Measurements from ENCODE around the gene SLC26A9.

The SLC26A9 gene, protein sequence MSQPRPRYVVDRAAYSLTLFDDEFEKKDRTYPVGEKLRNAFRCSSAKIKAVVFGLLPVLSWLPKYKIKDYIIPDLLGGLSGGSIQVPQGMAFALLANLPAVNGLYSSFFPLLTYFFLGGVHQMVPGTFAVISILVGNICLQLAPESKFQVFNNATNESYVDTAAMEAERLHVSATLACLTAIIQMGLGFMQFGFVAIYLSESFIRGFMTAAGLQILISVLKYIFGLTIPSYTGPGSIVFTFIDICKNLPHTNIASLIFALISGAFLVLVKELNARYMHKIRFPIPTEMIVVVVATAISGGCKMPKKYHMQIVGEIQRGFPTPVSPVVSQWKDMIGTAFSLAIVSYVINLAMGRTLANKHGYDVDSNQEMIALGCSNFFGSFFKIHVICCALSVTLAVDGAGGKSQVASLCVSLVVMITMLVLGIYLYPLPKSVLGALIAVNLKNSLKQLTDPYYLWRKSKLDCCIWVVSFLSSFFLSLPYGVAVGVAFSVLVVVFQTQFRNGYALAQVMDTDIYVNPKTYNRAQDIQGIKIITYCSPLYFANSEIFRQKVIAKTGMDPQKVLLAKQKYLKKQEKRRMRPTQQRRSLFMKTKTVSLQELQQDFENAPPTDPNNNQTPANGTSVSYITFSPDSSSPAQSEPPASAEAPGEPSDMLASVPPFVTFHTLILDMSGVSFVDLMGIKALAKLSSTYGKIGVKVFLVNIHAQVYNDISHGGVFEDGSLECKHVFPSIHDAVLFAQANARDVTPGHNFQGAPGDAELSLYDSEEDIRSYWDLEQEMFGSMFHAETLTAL

DNA sequence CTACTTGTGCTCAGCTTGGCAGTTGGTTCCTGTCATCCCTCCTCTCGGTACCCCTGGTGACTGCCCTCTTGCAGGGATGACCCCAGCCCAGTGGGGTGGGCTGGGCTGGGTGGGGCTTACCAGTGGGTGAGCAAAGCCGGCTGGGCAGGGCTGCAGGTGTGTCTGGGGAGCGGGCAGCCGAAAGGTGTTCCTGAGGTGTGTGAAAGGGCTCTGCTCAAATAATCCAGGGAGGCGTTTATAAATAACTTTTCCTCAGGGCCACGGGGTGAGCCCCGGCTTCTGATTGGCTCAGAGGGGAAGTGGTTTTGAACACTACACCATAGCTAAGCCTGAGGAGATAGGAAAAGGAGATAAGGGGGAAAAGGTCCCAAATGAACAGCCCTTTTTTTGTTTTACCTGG, at the start of gene SLC26A9:
Gene SLC26A9, minus strand, starts transcription at position 212 of the 400 bp plus-strand sequence. CDS start 7,636 bp downstream, outside the sequence.
- no peak for DNase-seq (ENCODE audit: low read depth in 2 of 2)

DNA sequence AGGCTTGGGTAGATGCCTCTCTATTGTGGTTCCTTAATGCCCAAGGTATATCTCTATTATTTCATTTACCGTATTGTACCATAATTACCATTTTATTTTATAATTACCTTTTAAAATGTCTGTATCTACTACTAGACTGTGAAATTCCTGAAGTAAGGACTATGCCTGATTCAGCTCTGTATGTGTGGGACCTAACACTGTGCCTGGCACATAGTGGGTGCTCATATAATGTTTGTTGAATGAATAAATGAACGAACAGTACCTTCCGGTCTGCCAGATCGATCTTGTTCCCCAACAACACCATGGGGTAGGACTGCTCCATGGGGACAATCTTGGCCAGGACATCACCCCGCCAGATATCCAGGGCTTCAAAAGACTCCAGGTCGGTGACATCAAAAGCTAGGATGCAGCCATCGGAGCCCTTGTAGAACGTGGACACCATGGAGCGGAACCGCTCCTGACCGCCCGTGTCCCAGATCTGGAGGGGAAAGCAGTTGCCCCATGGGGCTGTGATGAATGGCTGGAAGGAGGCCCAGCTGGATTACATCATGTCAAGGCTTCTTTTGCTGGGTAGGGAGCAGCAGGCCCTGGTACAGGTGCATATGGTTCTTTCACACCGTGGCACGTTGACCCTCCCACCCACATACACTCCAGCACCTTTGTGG, 49.1 kb upstream of the SLC26A9 start:
- no peak for DNase-seq (ENCODE audit: low read depth in 2 of 2)

DNA sequence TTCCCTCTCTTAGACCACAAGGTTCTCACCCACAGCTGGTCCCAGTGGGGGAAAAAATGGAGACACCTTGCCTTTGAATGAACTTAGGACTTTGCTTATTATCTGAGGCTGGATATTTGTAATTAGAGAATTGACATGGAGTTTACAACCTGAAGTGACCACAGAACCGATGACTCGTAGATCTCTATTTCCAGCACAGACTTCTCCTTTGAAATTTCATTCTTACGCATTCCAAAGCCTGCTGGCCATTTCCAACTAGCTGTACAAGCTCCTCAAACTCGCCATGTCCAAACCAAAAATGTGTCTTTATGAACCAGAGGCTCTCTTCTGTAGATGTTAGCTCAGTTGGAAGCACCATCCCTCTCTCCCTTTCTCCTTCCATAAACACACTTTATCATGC, 48.0 kb upstream of the SLC26A9 start:
- DNase-seq (ENCODE audit: low read depth in 2 of 2), result peak in 1 of 2 experiments; percentile 27

DNA sequence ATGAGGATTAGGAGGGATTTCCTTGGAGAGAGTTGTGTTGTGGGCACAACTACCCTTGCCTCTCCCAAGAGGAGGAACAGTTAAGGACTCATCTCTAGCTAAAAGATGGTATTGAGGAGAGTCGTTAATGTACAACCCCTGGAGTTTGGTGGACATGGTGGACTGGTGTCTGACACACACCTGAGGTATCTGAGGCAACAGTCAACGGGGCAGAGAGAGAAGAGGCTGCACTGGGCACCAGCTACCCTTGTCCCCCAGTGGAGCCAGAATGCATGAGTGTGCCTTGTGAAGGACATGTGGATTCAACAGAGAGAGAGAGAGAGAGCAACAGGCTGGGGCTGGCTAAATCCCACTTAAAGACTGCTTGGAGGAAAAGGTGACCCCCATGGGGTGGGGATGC, 47.0 kb upstream of the SLC26A9 start:
- DNase-seq (ENCODE audit: low read depth in 2 of 2), result no peak

DNA sequence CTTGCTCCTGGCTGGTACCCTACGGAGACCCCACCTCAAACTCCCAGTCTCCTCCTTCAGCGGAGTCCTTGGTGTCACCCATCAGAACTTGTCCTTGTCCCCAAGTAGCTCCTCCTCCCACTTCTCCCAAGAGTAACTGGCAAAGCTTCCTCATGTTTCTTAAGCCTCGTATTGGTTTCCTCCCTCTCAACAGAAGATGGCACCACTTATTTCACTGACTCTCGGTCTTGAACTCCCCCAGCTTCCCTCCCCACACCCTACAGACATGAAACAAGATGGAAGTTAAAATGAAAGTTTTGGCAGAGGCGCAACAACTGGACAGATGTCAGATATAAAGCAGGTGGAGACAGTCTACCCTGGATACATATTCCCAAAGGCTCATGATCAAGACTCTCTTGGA, 46.5 kb upstream of the SLC26A9 start:
- no peak for DNase-seq (ENCODE audit: low read depth in 2 of 2)

DNA sequence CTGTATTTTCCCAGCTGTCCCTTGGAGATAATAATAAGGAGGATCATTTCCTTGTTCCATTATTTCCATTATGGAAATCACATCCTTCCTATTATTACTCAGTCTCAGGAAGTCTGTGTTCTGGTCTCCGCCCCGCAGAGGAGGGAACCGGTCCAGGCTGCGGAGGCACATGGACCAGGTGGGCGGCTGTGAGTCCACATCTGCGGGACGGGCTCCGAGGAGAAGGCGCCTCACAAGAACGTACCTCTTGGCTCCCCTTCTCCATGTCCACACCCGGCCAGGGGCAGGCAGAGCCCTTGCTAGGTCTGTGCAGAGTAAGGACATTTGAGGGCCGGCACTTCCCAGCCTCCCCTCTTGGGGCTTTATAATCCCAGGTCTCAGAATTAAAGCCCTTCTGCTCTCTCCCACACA, 45.3 kb upstream of the SLC26A9 start:
- no peak for DNase-seq (ENCODE audit: low read depth in 2 of 2)

DNA sequence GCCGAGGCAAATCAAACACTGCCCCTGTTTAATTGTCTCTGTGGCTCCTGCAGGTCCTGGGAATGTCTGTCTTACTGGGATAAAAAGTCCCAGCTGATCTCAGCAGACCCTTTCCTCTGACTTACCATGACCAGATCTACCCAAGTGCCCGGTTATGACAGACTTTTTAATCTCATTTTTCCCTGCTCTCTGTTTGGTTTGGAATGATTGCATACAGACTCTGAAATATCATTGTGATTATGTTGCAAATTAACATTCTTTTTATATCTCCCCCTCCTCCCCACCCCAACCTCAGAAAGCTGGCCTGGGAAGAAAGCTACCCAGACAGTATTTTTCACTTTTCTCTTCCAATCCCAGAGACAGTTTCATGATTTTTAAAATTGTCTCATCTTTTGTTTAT, 43.6 kb upstream of the SLC26A9 start:
- no peak for DNase-seq (ENCODE audit: low read depth in 2 of 2)

DNA sequence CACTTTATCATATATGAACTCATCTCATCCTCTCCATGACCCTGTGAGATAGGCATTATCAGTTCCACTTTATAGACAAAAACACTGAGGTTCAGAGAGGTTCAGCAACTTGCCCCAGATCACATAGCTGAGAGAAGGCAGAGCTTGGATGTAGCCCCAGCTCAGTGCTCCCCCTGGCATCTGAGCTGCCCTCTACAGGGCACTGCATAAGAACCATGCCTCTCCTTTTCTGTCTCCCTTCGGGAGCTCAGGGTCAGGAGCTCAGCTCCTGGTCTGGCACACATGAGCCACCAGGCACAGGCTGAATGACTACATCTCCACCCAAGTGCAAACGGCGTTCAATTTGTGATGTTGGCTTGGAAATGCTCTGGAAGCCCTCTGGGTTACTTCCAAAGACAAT, 43.0 kb upstream of the SLC26A9 start:
- no peak for DNase-seq (ENCODE audit: low read depth in 2 of 2)

DNA sequence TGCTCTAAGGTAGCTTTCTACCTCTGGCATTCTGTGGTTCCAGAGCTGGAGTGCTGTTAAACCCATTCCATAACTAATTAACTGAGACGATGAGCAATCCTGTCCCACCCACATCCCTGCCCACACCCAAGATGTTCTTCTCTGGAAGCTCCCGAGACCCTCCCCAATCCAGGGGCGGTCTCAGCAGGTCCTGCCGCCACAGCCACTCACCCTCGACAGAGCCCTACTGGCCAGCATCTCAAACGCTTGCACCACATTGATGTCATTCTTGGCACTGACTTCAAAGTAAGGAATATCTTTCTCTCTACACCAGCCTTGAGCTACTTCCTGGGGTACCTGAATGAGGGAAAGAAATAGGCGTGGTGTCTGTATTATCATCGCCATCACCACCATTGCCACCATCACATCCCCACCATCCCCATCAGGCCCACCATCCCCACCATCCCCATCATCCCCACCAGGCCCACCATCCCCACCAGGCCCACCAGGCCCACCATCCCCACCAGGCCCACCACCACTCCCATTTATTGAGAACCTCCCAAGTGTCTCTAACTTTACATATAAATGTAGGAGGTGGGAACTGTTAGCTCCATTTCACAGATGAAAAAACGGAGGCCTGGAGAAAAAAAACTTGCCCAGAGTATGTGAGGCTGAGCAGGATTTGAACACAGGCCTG, 42.2 kb upstream of the SLC26A9 start:
- DNase-seq (ENCODE audit: low read depth in 2 of 2), result no peak

DNA sequence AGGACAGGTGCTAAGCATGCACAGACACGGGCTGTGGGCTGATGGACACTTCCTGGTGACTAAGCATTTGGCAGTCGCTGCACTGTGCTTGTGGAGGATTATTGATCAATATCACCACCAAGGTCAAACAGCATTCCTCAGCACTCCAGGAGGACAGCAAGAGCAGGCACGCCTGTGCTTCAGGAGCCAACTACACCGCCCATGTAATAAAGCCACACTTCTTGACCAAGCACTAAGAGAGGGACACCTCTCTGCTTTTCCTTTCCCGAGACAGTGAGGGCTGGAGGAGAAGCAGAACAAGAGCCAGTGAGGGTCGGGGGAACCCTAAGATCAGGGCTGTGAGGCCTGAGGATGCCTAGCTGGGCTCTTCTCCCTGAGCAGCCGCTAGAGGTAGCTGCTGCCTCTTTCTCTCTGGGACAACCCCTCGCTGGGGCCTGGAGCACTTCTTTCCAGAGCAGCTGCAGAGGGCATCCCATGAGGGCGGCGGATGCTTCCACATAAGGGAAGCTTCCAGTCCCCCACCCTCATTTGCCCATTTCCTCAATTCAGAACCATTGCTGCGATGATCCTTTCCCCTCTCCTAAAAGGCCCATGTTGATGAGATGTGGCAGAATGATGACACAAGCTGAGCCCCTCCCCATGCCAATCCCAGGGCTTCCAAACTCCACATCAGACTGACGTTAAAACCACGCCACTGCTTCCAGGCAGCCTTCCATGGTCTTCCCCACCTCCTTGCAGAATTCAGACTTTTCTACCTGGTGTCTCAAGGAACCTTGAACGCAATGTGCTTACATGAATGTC, 40.9 kb upstream of the SLC26A9 start:
- peak in 1 of 2 experiments; percentile 33 for DNase-seq (ENCODE audit: low read depth in 2 of 2)

DNA sequence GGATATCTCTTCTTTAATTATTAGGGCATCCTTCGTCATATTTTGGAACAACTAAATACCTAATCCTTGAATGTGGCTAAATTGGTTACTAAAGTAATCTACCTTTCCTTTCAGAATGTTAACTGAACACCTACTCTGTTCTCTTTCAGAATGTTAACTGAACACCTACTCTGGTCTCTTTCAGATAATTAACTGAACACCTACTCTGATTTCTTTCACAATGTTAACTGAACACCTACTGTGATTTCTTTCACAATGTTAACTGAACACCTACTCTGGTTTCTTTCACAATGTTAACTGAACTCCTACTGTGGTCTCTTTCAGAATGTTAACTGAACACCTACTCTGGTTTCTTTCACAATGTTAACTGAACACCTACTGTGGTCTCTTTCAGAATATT, 38.0 kb upstream of the SLC26A9 start:
- no peak for DNase-seq (ENCODE audit: low read depth in 2 of 2)

DNA sequence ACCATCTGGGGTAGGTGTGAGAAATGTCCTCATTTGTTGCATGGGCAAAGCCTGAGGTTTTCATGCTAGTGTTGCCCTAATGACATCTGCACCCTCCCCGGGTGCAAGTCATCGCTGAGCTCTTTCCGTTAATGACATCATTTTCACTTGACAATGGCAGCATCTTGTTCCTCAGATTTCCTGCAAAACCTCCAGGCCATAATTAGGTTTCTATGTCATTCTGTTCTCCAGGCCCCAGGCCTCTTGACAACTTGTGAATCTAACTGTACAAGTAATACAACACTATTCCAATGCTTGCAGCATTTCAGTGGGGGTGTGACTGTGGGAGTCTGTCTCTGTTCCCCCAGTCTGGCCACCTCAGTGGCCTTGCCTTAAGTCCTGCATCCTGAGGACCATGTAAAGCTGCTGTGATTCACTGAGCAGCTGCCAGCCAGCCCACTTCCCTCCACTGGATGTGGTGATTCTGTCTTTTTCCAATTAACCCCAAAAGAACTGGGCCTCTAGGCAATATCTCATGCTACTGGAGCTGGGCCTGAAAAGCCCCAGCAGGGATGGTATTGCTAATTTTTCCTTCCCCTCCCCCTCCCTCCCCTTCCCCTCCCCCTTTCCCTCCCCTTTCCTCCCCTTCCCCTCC, 37.1 kb upstream of the SLC26A9 start:
- DNase-seq (ENCODE audit: low read depth in 2 of 2), result no peak

DNA sequence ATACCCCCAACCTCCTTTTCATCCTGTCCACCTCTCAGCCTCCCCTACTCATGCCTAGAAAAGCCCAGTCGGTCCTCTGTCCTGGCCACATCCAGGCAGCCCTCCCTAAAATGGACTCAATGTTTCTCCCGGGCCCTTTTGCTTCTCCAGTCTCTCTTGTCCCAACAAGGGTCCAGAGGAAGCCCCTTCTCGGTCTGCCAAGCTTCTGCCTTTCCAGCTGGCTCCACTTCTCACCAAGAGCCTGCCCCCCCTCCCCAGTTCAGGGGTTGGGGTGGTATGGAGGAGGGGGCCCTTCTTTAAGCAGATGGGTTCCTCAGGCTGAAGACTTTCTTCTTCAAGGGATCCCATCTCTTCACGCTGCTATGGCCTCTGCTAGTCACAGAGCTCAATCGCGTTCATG, 36.0 kb upstream of the SLC26A9 start:
- no peak for DNase-seq (ENCODE audit: low read depth in 2 of 2)

DNA sequence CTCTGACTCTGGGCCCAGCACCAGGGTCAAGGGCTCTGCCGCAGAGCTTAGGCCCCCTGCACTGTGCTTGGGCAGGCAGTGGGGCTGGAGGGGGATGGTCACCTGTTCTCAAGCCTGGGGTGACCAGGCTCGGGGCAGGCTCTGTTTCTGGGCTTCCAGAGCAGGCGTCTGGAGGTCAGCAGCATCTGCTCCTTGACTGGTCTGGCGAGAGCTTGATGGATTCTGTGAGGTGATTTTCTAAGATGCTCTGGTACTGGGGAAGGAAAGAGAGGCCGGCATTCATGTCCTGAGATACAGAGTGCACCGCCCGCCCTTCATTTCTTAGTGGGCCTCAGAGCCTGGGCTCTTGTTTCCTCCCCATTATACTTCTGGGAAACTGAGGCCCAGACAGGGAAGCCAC, 35.4 kb upstream of the SLC26A9 start:
- DNase-seq (ENCODE audit: low read depth in 2 of 2), result no peak

DNA sequence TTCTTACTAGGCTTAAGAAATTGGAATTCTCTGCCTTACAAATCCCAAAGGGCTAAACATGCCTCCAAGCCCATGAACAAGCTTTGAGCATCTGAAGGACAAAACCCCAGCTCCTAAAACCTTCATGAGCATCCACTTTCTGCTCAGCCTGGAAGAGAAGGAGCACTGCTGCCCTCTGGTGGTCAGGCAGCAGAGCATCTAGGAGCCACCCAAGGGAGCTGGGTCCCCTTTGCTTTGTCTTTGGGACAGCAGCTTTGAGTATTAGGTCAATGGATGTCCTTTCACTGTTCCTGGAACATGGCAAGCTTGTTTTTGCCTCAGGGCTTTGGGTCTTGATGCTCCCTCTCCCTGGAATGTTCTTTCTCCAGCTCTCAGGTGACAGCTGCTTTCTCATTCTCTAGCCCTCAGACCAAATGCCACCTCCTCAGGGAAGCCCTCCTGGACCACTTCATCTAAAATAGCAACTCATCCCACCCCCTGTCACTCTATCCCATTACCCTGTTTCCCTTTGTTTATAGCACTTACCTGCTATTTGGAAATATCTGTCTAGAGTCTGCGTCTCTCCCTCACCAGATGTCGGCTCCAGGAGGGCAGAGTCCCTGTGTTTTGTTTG, 34.3 kb upstream of the SLC26A9 start:
- DNase-seq (ENCODE audit: low read depth in 2 of 2), result peak; percentile 72

DNA sequence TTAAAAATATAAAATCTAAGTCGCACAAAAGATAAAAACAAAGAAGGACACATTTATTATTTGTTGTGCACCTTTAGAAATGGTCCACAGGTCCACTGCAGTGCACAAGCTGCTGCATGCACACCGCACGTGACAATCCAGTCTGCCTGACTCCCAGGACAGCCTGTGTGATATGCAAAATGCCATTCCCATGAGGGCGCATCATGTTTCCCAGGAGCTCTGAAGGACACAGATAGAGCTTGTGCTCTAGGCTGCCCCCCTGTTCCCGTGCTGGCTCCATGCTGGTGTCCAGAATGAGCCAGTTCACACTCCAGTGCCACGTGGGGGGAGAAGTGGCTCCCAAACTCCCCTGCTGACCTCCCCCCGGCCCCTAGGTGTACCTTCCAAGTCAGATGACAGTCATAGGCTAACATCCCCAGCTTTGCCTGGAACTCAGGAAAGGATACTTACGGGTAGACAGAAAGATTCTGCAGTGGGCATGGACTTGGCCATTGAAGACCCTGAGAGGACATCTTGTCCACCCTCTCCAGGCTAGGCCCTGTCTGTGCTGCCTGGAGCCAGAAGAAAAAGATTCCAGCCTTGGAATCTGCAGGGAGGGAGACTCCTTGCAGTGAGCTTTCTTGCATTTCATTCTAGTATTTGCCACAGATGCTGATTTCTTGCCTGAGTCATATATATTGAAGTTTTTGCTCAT, 33.6 kb upstream of the SLC26A9 start:
- DNase-seq (ENCODE audit: low read depth in 2 of 2), result no peak

DNA sequence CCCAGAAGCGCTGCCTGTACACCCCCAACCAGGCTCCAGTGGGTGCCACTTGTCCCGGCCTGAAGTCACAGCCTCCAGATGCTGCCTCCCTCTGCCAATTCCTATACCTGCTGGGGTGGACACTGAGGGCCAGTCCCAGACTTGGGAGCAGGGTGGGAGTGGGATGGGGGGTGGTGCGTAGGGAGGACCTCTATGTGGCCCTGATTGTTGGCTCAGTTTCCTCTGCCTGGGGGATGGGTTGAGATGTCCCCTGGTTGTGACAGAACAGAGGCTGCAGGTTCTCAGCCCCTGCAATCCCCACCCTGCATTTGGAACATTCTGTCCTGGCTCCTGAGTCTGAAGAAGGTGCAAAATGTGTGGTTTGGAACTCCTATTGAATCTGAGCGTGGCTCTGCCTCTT, 32.8 kb upstream of the SLC26A9 start:
- no peak for DNase-seq (ENCODE audit: low read depth in 2 of 2)

DNA sequence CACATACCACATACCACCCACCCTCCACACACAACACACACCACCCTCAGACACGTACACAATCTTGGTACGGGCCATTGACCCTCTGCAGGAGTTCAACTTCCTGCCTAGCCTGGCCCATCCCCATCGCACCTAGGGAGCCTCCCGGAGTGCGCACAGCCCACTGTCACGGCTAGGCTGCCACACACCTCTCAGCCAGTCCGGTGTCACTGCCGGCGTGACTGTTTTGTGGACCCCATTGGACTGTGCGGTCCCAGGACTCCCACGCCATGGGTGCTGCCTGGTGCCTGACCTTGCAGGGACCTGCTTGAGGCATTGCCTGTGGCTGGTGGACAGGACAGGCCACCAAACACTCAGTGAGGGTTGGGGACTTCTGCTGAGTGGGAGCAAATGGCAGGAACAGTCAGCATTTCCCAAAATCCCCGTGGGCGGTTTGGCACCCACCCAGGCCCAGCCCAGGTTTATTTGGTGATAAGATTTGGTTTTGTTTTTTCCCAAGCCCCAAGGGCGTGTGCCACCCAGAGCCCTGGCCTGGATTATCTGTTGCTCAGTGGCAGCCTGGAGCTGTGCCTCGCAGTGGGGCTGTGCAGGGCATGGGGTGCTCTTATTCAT, 32.2 kb upstream of the SLC26A9 start:
- DNase-seq (ENCODE audit: low read depth in 2 of 2), result no peak

DNA sequence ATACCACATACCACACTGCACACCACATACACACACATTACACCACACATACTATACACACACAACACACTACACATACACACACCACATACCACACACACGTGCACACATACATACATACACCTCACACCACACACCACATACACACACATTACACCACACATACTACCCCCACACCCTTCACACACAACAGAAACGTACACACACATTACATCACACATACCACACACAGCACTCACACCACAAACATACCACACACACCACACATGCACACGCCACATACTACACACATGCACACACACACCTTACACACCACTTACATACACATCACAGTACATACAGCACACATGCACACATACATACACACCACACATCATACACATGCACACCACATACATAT, 31.5 kb upstream of the SLC26A9 start:
- no peak for DNase-seq (ENCODE audit: low read depth in 2 of 2)

All from fibroblast of skin of left quadriceps (primary cell).